Parathyroid adenoma (tissue), 2 donors: ENCODE data around the gene SUSD6.

Source experiments
- H2AFZ ChIP-seq: fragments of 300-600 bp; sonication (generic); one replicate; pipeline ENCODE4 v1.7.0; 2017; ENCODE audit warnings: antibody characterized with exemption, mild to moderate bottlenecking
- H3K27ac ChIP-seq: fragments of 300-600 bp; sonication (generic); one replicate; pipeline ENCODE4 v1.7.0; 2017
- H3K27me3 ChIP-seq: fragments of 300-600 bp; sonication (generic); one replicate; pipeline ENCODE4 v1.7.0; 2017; ENCODE audit warnings: low read length; ENCODE audit not compliant: control insufficient read depth, insufficient read depth
- H3K36me3 ChIP-seq: fragments of 300-600 bp; sonication (generic); one replicate; pipeline ENCODE4 v1.7.0; 2017; ENCODE audit warnings: low read length; ENCODE audit not compliant: control insufficient read depth, insufficient read depth
- H3K4me1 ChIP-seq: fragments of 300-600 bp; sonication (generic); one replicate; pipeline ENCODE4 v1.7.0; 2017; ENCODE audit warnings: control low read depth
- H3K4me2 ChIP-seq: fragments of 300-600 bp; sonication (generic); one replicate; pipeline ENCODE4 v1.7.0; 2017; ENCODE audit warnings: low read length
- H3K4me3 ChIP-seq: fragments of 300-600 bp; sonication (generic); one replicate; pipeline ENCODE4 v1.7.0; 2017; ENCODE audit warnings: low read depth, low read length
- H3K79me2 ChIP-seq: fragments of 300-600 bp; sonication (generic); one replicate; pipeline ENCODE4 v1.7.0; 2017; ENCODE audit warnings: control low read depth
- H3K9ac ChIP-seq: fragments of 300-600 bp; sonication (generic); one replicate; pipeline ENCODE4 v1.7.0; 2017; ENCODE audit warnings: mild to moderate bottlenecking
- H3K9me3 ChIP-seq: fragments of 300-600 bp; sonication (generic); one replicate; pipeline ENCODE4 v1.7.0; 2017; ENCODE audit warnings: low read length; ENCODE audit not compliant: control insufficient read depth
- TF ChIP-seq, protein P1 (sequence below): fragments of 300-600 bp; sonication (generic); IDR thresholded peaks from one replicate; pipeline ENCODE4 v1.7.0; 2017; ENCODE audit warnings: antibody characterized with exemption, mild to moderate bottlenecking
- donor health status: primary hyperparathyroidism.

The SUSD6 gene

DNA sequence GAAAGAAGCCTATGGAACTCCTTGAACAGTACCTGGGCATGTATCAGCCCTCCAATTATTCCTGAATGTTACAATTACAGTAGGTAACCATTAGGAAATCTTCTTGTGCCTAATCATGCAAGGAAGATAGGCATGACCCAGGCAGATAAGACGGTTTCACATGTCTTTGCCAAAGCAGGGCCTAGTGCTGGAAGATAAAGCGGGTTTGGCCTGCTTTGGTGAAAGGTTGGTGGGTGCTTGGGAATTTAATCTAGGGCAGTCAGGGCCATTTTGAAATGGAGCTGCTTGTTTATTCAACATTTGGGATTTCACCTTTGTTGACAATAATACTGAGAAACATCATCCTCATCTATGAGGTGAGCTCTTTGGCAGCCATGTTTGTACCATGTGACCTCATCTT is 143.1 kb downstream of the SUSD6 start:
- H3K79me2 ChIP-seq, result no peaks in the 10 kb centered on the region
- no peak overlapping the region for H3K27ac ChIP-seq
- no peak overlapping the region for H2AFZ ChIP-seq
- no peaks in the 10 kb centered on the region for H3K36me3 ChIP-seq
- no peak overlapping the region for H3K4me3 ChIP-seq
- no peaks in the 10 kb centered on the region for H3K9me3 ChIP-seq
- H3K4me2 ChIP-seq, result no peak overlapping the region
- TF ChIP-seq, protein P1, sequence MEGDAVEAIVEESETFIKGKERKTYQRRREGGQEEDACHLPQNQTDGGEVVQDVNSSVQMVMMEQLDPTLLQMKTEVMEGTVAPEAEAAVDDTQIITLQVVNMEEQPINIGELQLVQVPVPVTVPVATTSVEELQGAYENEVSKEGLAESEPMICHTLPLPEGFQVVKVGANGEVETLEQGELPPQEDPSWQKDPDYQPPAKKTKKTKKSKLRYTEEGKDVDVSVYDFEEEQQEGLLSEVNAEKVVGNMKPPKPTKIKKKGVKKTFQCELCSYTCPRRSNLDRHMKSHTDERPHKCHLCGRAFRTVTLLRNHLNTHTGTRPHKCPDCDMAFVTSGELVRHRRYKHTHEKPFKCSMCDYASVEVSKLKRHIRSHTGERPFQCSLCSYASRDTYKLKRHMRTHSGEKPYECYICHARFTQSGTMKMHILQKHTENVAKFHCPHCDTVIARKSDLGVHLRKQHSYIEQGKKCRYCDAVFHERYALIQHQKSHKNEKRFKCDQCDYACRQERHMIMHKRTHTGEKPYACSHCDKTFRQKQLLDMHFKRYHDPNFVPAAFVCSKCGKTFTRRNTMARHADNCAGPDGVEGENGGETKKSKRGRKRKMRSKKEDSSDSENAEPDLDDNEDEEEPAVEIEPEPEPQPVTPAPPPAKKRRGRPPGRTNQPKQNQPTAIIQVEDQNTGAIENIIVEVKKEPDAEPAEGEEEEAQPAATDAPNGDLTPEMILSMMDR, result no peak
- no peak overlapping the region for H3K9ac ChIP-seq
- H3K27me3 ChIP-seq, result no peaks in the 10 kb centered on the region
- H3K4me1 ChIP-seq, result no peaks in the 10 kb centered on the region

DNA sequence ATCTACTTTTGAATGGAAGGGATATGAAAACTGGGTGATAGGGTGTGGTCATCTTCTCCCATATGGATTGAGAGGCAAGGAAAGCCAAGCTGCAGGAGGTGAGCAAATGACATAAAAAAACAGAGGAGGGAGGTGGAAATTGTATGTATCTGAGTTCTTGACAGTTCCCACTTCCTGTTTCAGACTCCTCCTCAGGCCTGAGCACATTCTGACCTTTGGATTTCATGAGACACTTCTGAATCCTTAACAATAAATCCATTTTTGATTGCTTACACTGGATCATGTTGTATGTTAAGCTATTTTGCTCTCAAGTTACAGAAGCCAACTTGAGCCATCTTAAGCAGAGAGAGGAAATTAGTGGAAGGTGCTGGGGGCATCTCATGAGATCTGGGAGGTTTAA is 143.9 kb downstream of the SUSD6 start:
- H3K27ac ChIP-seq, result no peak overlapping the region
- H3K4me3 ChIP-seq, result no peak overlapping the region
- TF ChIP-seq, protein P1, result no peak
- no peaks in the 10 kb centered on the region for H3K79me2 ChIP-seq
- H3K9me3 ChIP-seq, result no peaks in the 10 kb centered on the region
- no peaks in the 10 kb centered on the region for H3K27me3 ChIP-seq
- H3K9ac ChIP-seq, result no peak overlapping the region
- no peak overlapping the region for H3K4me2 ChIP-seq
- H3K4me1 ChIP-seq, result no peaks in the 10 kb centered on the region
- H2AFZ ChIP-seq, result no peak overlapping the region
- no peaks in the 10 kb centered on the region for H3K36me3 ChIP-seq

DNA sequence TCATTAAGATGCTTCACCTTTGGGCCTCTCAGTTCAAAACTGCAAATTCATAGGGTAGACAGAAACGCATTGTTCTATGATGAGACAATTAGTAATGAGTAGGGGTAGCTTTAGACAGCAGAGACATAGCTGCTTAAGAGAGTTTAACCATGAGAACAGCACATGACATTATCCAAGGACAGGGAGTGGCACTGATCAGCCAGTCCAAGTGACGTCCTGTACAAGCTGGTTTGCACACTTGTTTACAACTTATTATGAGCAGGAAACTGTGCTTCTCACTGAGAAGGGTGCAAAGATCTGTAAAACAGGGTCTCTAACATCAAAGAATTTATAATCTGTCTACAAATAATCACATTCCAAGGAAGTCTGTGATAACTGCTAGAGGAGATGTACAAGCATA is 144.4 kb downstream of the SUSD6 start:
- no peak overlapping the region for H3K4me3 ChIP-seq
- no peaks in the 10 kb centered on the region for H3K79me2 ChIP-seq
- no peaks in the 10 kb centered on the region for H3K4me1 ChIP-seq
- H2AFZ ChIP-seq, result no peak overlapping the region
- H3K4me2 ChIP-seq, result no peak overlapping the region
- H3K27me3 ChIP-seq, result no peaks in the 10 kb centered on the region
- TF ChIP-seq, protein P1, result no peak
- no peak overlapping the region for H3K9ac ChIP-seq
- H3K36me3 ChIP-seq, result no peaks in the 10 kb centered on the region
- H3K27ac ChIP-seq, result no peak overlapping the region
- H3K9me3 ChIP-seq, result no peaks in the 10 kb centered on the region

DNA sequence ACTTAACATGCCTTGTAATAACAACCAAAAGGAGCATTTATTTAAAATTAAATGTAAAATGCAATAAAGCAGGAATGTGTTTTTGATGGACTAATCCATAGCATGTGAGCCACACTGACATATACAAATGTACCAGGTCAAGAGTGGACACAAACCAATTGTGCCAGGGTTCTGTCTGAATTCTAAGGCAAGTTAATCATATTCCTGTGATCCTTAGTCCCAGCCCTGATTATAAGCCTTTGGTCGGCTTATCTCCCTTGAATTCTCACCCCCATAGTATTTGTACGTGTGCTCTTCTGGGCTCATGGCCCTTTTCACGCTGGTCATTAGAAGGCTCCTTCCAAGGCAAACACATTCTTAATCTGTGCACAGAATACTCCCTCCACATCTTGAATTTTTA is 144.9 kb downstream of the SUSD6 start:
- Histone ChIP-seq H3K9me3 (no peaks in the 10 kb centered on the region), H3K36me3 (no peaks in the 10 kb centered on the region), H3K4me1 (no peaks in the 10 kb centered on the region), H3K9ac (no peak overlapping the region), H2AFZ (no peak overlapping the region), H3K79me2 (no peaks in the 10 kb centered on the region), H3K4me2 (no peak overlapping the region), H3K27ac (no peak overlapping the region), H3K27me3 (no peaks in the 10 kb centered on the region), H3K4me3 (no peak overlapping the region)
- TF ChIP-seq, protein P1, result no peak

DNA sequence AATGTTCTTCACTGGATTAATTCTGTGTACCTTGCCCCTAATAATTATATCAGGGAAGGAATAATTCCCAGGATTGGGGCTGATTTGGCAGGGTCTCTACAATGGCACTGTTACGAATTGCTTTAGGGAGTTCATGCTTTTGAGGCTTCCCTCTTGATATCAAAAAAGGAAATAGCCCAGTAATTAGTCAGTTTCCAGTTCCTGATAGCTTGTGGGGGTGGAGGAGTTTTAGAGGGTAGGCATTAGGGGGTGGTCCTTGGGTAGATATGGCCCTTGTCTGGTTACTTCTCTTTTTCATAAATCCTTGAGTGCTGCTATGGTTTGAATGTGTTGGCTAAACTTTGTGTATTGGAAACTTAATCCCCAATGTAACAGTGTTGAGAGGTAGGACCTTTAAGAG is 149.4 kb downstream of the SUSD6 start:
- Histone ChIP-seq H3K79me2 (no peaks in the 10 kb centered on the region), H3K27ac (no peak overlapping the region), H3K9ac (no peak overlapping the region), H3K4me3 (no peak overlapping the region), H3K9me3 (no peaks in the 10 kb centered on the region), H3K4me1 (no peaks in the 10 kb centered on the region), H3K36me3 (no peaks in the 10 kb centered on the region), H2AFZ (no peak overlapping the region), H3K4me2 (no peak overlapping the region), H3K27me3 (no peaks in the 10 kb centered on the region)
- TF ChIP-seq, protein P1, result no peak
